ENCODE measurements around the gene BSG.

- TF ChIP-seq CTCF (IDR thresholded peaks at IDR 0.05; ENCODE audit: low read depth, low read length, poor library complexity, severe bottlenecking): no peak
- no peak for TF ChIP-seq EZH2phosphoT487 (IDR thresholded peaks at IDR 0.05; ENCODE audit: borderline replicate concordance, low read length)
Measured at GRCh38 chr19:613732-614567, 41.6 kb downstream of the BSG start.
